Glutamatergic neuron (in vitro differentiated cells): ENCODE results near the gene WIPF1. TPM values are rescaled to one million over a fixed set of nuclear protein-coding genes. Genes with fewer than 3 reads are reported as not detected.

Experiments used
- DNase-seq: peaks from one replicate; pipeline ENCODE4 v3.0.0; 2022
- H3K27ac Mint-ChIP-seq: one replicate; pipeline ENCODE4 v1.8.0; 2020; ENCODE audit warnings: mild to moderate bottlenecking, mixed read lengths, inconsistent platforms; ENCODE audit not compliant: unreplicated experiment
- H3K27me3 Mint-ChIP-seq: one replicate; pipeline ENCODE4 v1.8.0; 2020; ENCODE audit warnings: mild to moderate bottlenecking, moderate library complexity, mixed read lengths, inconsistent platforms; ENCODE audit not compliant: unreplicated experiment
- H3K36me3 Mint-ChIP-seq: one replicate; pipeline ENCODE4 v1.8.0; 2020; ENCODE audit warnings: mild to moderate bottlenecking, mixed read lengths, inconsistent platforms; ENCODE audit not compliant: unreplicated experiment
- H3K4me1 Mint-ChIP-seq: one replicate; pipeline ENCODE4 v1.8.0; 2020; ENCODE audit warnings: mild to moderate bottlenecking, low read depth, mixed read lengths, inconsistent platforms; ENCODE audit not compliant: unreplicated experiment
- H3K4me3 Mint-ChIP-seq: one replicate; pipeline ENCODE4 v1.8.0; 2020; ENCODE audit warnings: mild to moderate bottlenecking, mixed read lengths, inconsistent platforms; ENCODE audit not compliant: unreplicated experiment
- H3K9me3 Mint-ChIP-seq: one replicate; pipeline ENCODE4 v1.8.0; 2020; ENCODE audit warnings: mild to moderate bottlenecking, moderate library complexity, mixed read lengths, inconsistent platforms; ENCODE audit not compliant: unreplicated experiment
- total RNA-seq: library from RNA; stranded (reverse); fragmentation: NEBNext Ultra II Directional; extraction: Animal tissue kit (Norgen Biotek cat#: 25700); gene quantifications from one replicate; pipeline ENCODE4 v1.2.1, GENCODE V29; 2021; ENCODE audit not compliant: unreplicated experiment
- TF ChIP-seq, protein P1 (sequence below): fragments of 200-600 bp; sonication (generic); IDR thresholded peaks from one replicate; pipeline ENCODE4 v1.5.0; 2021; ENCODE audit not compliant: partially characterized antibody, unreplicated experiment

Gene WIPF1
- total RNA-seq, 1 donor from 2014 or later: 15.5 TPM

DNA sequence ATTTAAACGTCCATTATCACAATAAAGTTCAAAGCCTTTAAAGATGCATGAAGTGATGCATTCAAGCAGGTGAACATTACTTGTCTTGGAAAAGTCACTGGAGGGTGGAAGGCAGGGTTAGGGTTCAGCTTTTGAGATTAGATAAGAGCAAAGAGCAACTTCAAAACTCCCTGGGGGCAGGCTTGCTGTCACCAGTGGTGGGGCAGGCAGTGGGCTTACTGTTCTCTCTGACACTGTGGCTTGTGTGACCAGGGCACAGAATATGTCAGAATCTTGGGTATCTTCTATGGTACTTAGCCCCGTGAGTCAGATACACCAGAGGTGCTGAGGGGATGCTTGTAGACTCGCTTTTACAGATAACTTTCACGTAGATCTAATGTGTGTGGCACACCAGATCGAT lies 52.8 kb downstream of the WIPF1 start:
- no peaks in the 10 kb centered on the region for H3K9me3 Mint-ChIP-seq
- no peak for DNase-seq
- H3K27ac Mint-ChIP-seq: no peak overlapping the region
- H3K4me1 Mint-ChIP-seq: peaks cover 16% of the 10 kb centered on the region
- peaks cover 5% of the 10 kb centered on the region for H3K27me3 Mint-ChIP-seq
- peaks cover 3% of the 10 kb centered on the region for H3K36me3 Mint-ChIP-seq
- TF ChIP-seq, protein P1, sequence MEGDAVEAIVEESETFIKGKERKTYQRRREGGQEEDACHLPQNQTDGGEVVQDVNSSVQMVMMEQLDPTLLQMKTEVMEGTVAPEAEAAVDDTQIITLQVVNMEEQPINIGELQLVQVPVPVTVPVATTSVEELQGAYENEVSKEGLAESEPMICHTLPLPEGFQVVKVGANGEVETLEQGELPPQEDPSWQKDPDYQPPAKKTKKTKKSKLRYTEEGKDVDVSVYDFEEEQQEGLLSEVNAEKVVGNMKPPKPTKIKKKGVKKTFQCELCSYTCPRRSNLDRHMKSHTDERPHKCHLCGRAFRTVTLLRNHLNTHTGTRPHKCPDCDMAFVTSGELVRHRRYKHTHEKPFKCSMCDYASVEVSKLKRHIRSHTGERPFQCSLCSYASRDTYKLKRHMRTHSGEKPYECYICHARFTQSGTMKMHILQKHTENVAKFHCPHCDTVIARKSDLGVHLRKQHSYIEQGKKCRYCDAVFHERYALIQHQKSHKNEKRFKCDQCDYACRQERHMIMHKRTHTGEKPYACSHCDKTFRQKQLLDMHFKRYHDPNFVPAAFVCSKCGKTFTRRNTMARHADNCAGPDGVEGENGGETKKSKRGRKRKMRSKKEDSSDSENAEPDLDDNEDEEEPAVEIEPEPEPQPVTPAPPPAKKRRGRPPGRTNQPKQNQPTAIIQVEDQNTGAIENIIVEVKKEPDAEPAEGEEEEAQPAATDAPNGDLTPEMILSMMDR: no peak
- no peak overlapping the region for H3K4me3 Mint-ChIP-seq

DNA sequence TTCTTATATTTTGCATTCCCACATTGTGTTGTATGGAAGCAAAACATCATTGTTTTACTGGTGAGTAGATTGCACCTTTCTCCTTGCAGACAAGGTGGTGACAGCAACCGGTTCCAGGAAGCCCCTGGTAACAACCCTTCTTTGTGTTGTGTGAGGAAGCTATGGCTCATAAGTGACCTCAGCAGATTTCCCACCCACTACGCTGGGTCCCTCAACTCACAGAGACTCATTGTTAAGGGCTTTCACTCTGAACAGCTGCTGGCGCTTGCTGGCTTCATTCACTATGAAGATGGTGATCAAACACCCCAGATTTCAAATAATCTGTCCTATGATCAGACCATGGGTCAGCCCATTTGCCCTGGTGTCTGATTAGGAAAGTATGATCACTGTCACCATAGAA lies 53.4 kb downstream of the WIPF1 start:
- Mint-ChIP-seq H3K4me3 (no peak overlapping the region), H3K9me3 (peaks cover 1% of the 10 kb centered on the region), H3K27me3 (peaks cover 5% of the 10 kb centered on the region), H3K4me1 (peaks cover 17% of the 10 kb centered on the region), H3K27ac (no peak overlapping the region), H3K36me3 (peaks cover 3% of the 10 kb centered on the region)
- no peak for DNase-seq
- TF ChIP-seq, protein P1: no peak

DNA sequence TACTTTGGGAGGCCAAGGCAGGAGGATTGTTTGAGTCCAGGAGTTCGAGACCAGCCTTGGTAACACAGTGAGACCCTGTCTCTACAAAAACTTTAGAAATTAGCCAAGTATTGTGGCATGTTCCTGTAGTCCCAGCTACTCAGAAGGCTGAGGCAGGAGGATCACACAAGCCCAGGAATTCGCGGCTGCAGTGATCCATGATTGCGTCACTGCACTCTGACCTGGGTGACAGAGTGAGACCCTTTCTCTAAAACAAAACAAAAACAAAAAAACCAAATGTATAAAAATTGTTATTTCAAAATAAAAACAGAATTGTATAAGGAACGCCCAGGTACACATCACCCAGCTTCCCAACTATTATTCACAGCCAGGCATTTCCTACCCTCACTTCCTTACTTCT lies 56.7 kb downstream of the WIPF1 start:
- peaks cover 3% of the 10 kb centered on the region for H3K36me3 Mint-ChIP-seq
- no peak for DNase-seq

DNA sequence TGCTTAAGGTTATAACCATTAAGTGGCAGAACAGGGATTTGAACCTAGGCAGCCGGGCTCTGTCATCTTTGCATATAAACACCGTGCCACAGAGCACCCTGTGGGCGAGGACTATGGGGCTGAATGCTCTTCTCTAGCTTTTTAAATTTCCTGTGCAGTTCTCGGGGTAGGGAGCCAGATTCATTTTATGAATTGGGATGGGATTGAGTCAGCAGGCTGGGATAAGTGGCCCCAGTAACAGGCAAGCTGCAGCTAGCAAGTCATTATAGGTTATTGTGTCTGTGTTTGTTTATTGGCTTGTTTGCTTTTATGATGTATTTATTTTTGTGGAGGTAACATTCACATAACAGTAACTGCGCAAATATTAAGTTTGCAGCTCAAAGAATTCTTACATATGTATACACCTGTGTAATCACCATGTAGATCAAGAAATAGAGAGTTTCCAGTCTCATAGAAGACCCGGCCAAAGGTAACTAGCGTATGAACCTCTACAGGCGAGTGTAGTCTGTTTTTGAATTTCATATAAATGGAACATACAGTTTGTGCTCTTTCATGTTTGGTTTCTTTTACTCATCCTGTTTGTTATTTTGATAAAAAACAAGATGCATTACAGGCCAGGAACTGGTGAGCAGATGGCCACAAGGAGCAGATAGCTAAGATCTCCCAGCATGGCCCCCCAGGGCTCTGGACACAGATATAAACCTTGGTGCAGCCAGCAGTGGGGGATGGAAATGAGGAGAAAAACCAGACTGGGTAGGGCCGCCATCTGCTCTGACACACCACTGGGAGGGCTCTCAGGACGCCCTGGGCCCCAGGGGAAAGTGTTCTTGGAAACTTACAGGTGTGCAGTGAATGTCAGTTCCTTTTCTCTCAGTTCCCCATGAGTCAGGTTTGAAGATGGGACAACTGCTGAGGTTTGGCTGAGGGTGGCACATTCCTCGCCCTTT lies 61.6 kb downstream of the WIPF1 start:
- peaks cover 7% of the 10 kb centered on the region for H3K27me3 Mint-ChIP-seq
- H3K4me3 Mint-ChIP-seq: peak overlapping the region; percentile 80
- peak overlapping the region; percentile 92 for H3K27ac Mint-ChIP-seq
- H3K36me3 Mint-ChIP-seq: no peaks in the 10 kb centered on the region
- peaks cover 8% of the 10 kb centered on the region for H3K9me3 Mint-ChIP-seq
- H3K4me1 Mint-ChIP-seq: peaks cover 35% of the 10 kb centered on the region
- TF ChIP-seq, protein P1: no peak
- DNase-seq: peak; percentile 59

More for the DNA sequence above, 56.7 kb downstream of the WIPF1 start:
- H3K27me3 Mint-ChIP-seq: peaks cover 9% of the 10 kb centered on the region
- no peak overlapping the region for H3K4me3 Mint-ChIP-seq
- H3K4me1 Mint-ChIP-seq: peaks cover 25% of the 10 kb centered on the region
- no peak overlapping the region for H3K27ac Mint-ChIP-seq
- TF ChIP-seq, protein P1: no peak
- H3K9me3 Mint-ChIP-seq: peaks cover 6% of the 10 kb centered on the region

DNA sequence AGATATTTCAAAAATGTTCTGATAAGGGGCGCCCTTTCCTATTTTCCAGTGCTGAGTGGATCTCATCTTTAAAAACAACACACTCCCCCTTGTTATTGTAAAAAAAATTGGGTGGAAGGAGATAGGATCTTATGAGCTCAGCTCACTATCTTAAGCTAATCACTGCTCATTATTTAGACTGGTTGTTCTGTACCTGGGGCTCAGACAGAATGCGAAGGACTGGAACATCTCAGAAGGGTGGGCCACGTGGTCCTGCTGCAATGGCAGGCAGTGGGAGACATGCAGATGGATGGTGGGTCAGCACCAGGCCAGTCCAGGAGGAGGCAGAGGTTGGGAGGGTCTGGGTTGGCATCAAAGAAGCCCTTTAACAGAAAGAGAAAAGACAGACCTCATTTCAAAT lies 62.5 kb downstream of the WIPF1 start:
- TF ChIP-seq, protein P1: no peak
- Mint-ChIP-seq H3K4me3 (no peak overlapping the region), H3K27me3 (peaks cover 7% of the 10 kb centered on the region), H3K4me1 (peaks cover 33% of the 10 kb centered on the region), H3K27ac (peak overlapping the region; percentile 92), H3K9me3 (peaks cover 8% of the 10 kb centered on the region), H3K36me3 (no peaks in the 10 kb centered on the region)
- DNase-seq: no peak
